ENCODE results near the gene CASP7.

Gene CASP7

DNA sequence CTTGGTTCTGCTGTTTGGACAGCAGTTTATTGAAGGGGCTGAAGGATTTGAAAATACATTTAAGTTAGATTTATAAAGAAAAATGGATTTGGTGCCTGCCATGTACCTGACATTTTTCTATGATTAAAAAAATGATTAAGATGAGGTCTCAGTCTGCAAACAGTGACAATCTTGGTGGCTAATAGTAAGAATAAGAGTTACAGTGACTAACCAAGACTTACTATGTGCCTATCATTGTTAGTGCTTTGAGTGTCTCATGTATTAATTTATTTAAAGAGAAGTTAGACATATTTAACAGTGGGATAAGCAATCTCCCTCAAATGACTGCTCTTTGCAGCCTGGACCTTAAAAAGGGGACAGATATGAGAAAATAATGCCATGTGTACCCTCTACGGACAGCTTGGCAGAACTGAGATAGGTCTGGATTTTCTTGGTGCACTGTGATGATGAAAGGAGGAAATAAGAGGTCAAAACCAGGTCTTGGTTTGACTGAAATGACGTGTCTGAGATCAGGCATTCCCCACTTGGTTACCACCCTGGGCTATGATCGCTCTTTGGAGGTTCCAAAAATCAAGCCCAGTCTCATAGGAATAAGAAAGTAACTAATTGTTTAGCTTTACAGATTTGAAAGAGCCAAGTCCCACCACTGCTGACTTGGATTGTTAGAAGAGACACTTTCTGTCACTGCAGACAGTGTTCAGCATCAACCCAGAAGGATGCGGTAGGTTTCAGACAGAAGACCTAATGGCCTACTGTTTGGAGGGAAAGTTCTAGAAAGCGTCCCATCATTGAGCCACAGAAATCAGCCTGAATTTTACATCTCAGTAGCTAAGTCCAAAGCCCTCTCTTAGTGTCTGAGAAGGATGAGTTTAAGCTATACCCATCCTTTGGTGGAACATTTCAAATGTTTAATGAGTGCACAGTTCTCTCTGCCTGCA lies 2.1 kb downstream of the CASP7 start:
- ChIA-PET POLR2A (no interaction called here), CTCF (no interaction called here)
- no peak for TF ChIP-seq FOXM1 (IDR thresholded peaks at IDR 0.05; ENCODE audit: borderline replicate concordance)
- no peak for DNase-seq (ENCODE audit: extremely low spot score)

DNA sequence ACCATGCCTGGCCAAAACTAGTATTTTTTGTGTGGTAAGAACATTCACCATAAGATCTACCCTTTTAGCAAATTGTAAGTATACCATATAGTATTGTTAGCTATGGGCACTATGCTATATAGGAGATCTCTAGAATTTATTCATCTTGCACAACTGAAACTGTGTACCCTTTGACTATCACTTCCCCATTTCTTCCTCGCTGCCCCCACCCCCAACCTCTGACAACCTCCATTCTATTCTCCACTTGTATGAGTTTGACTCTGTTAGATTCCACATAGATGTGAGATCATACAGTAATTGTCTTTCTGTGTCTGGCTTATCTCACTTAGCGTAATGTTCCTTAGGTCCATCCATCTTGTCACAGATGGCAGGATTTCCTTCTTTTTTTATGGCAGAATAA lies 3.6 kb downstream of the CASP7 start:
- no peak for DNase-seq (ENCODE audit: extremely low spot score)
- CTCF ChIA-PET = no interaction called here
- TF ChIP-seq TARDBP (IDR thresholded peaks at IDR 0.05) (no peak), L3MBTL2 (conservative IDR thresholded peaks at IDR 0.05) (no peak), FOXA1 (IDR thresholded peaks at IDR 0.05) (no peak), FOXK2 (IDR thresholded peaks at IDR 0.05) (no peak), LEF1 (IDR thresholded peaks at IDR 0.05; ENCODE audit: borderline replicate concordance) (no peak), CTBP1 (IDR thresholded peaks at IDR 0.05; ENCODE audit: borderline replicate concordance) (no peak), SUZ12 (IDR thresholded peaks at IDR 0.05) (no peak), BHLHE40 (IDR thresholded peaks at IDR 0.05; ENCODE audit: borderline replicate concordance) (no peak), ZNF384 (IDR thresholded peaks at IDR 0.05) (no peak), HDGF (IDR thresholded peaks at IDR 0.05; ENCODE audit: borderline replicate concordance) (no peak), FOXM1 (IDR thresholded peaks at IDR 0.05; ENCODE audit: borderline replicate concordance) (no peak)
- TF ChIP-seq, protein P1, sequence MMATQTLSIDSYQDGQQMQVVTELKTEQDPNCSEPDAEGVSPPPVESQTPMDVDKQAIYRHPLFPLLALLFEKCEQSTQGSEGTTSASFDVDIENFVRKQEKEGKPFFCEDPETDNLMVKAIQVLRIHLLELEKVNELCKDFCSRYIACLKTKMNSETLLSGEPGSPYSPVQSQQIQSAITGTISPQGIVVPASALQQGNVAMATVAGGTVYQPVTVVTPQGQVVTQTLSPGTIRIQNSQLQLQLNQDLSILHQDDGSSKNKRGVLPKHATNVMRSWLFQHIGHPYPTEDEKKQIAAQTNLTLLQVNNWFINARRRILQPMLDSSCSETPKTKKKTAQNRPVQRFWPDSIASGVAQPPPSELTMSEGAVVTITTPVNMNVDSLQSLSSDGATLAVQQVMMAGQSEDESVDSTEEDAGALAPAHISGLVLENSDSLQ (IDR thresholded peaks at IDR 0.05) = no peak
- POLR2A ChIA-PET = no interaction called here

DNA sequence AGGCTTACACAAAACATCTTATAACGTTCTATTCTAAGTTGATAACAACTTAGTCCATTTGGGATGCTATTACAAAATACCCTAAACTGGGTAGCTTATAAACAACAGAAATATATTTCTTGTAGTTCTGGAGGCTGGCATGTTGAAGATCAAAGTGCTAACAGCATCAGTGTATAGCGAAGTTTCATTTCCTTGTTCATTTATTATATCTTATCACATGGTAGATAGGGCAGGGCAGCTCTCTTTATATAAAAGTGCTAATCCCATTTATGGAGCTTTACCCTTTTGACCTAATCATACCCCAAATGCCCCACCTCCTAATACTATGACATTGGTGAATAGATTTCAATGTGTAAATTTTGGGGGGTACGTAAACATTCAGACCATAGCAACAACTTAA lies 6.3 kb downstream of the CASP7 start:
- DNase-seq (ENCODE audit: extremely low spot score) = no peak
- ChIA-PET CTCF (no interaction called here), POLR2A (no interaction called here)
- TF ChIP-seq ELF4 (IDR thresholded peaks at IDR 0.05) = no peak
- TF ChIP-seq FOXM1 (IDR thresholded peaks at IDR 0.05; ENCODE audit: borderline replicate concordance) = no peak
- TF ChIP-seq FOXK2 (IDR thresholded peaks at IDR 0.05) = no peak
- TF ChIP-seq L3MBTL2 (conservative IDR thresholded peaks at IDR 0.05) = no peak
- no peak for TF ChIP-seq FOXA1 (IDR thresholded peaks at IDR 0.05)
- no peak for TF ChIP-seq ARNT (IDR thresholded peaks at IDR 0.05)
- no peak for TF ChIP-seq NFRKB (IDR thresholded peaks at IDR 0.05)
- TF ChIP-seq SUZ12 (IDR thresholded peaks at IDR 0.05) = no peak
- no peak for TF ChIP-seq BHLHE40 (IDR thresholded peaks at IDR 0.05; ENCODE audit: borderline replicate concordance)
- no peak for TF ChIP-seq SP1 (IDR thresholded peaks at IDR 0.05)
- TF ChIP-seq, protein P1 (IDR thresholded peaks at IDR 0.05) = no peak
- no peak for TF ChIP-seq CTBP1 (IDR thresholded peaks at IDR 0.05; ENCODE audit: borderline replicate concordance)
- TF ChIP-seq HDGF (IDR thresholded peaks at IDR 0.05; ENCODE audit: borderline replicate concordance) = no peak

DNA sequence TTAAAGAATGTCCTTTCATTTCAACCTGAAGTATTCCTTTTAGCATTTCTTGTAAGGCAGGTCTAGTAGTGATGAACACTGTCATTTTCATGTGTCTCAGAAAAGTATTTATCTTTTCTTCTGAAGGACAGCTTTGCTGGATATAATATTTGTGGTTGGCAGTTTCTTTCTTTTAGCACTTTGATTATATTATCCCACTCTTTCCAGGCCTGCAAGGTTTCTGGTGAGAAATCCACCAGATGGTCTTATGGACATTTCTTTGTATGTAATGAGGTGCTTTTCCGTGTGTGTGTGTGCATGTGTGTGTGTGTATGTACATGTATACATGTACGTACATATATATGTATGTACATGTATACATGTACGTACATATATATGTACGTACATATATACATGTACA lies 7.3 kb downstream of the CASP7 start:
- no peak for DNase-seq (ENCODE audit: extremely low spot score)
- ChIA-PET POLR2A (no interaction called here), CTCF (no interaction called here)
- TF ChIP-seq, protein P1 (IDR thresholded peaks at IDR 0.05) = no peak
- no peak for TF ChIP-seq LEF1 (IDR thresholded peaks at IDR 0.05; ENCODE audit: borderline replicate concordance)
- TF ChIP-seq FOXK2 (IDR thresholded peaks at IDR 0.05) = no peak
- no peak for TF ChIP-seq L3MBTL2 (conservative IDR thresholded peaks at IDR 0.05)
- TF ChIP-seq FOXM1 (IDR thresholded peaks at IDR 0.05; ENCODE audit: borderline replicate concordance) = no peak
- no peak for TF ChIP-seq NFRKB (IDR thresholded peaks at IDR 0.05)
- TF ChIP-seq TARDBP (IDR thresholded peaks at IDR 0.05) = no peak
- no peak for TF ChIP-seq SUZ12 (IDR thresholded peaks at IDR 0.05)
- no peak for TF ChIP-seq BHLHE40 (IDR thresholded peaks at IDR 0.05; ENCODE audit: borderline replicate concordance)

DNA sequence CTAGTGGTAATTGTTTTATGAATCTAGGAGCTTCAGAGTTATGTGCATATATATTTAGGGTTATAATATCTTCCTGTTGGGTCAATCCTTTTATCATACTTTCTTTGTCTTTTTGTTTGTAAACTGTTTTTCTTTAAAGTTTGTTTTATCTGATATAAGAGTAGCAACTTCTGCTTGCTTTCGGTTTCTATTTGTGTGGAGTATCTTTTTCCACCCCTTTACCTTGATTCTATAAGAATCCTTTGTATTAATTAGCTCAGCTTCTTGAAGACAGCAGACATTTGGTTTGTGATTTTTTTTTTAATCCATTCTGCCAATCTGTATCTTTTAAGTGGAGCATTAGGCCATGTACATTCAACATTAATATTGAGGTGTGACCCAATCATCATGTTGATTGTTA lies 9.3 kb downstream of the CASP7 start:
- TF ChIP-seq SUZ12 (IDR thresholded peaks at IDR 0.05) (no peak), ARNT (IDR thresholded peaks at IDR 0.05) (no peak), ZNF384 (IDR thresholded peaks at IDR 0.05) (no peak), ELF4 (IDR thresholded peaks at IDR 0.05) (no peak), L3MBTL2 (conservative IDR thresholded peaks at IDR 0.05) (no peak), FOXK2 (IDR thresholded peaks at IDR 0.05) (no peak), NFRKB (IDR thresholded peaks at IDR 0.05) (no peak), SP1 (IDR thresholded peaks at IDR 0.05) (no peak), HDGF (IDR thresholded peaks at IDR 0.05; ENCODE audit: borderline replicate concordance) (no peak), LEF1 (IDR thresholded peaks at IDR 0.05; ENCODE audit: borderline replicate concordance) (no peak), CTBP1 (IDR thresholded peaks at IDR 0.05; ENCODE audit: borderline replicate concordance) (no peak), FOXM1 (IDR thresholded peaks at IDR 0.05; ENCODE audit: borderline replicate concordance) (no peak)
- TF ChIP-seq, protein P1 (IDR thresholded peaks at IDR 0.05) = no peak
- DNase-seq (ENCODE audit: extremely low spot score) = no peak
- ChIA-PET POLR2A (no interaction called here), CTCF (no interaction called here)

DNA sequence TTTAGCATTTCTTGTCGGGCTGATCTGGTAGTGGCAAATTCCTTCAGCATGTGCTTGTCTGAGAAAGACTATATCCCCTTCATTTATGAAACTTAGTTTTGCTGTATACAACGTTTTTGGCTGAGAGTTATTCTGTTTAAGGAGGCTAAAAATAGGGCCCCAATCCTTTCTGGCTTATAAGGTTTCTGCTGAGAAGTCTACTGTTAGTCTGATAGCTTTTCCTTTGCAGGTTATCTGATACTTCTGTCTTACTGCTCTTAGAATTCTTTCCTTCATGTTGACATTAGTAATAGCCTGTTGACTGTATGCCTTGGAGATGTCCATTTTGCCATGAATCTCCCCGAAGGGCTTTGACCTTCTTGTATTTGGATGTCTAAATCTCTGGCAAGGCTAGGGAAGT lies 9.9 kb downstream of the CASP7 start:
- no peak for DNase-seq (ENCODE audit: extremely low spot score)
- ChIA-PET POLR2A (no interaction called here), CTCF (interaction anchor here (0.7 to 1.4 kb wide), 3 partner anchors 10 to 606 kb away, joined by 3 to 4 read pairs (median 3); no protein-coding TSS in a partner anchor)
- TF ChIP-seq L3MBTL2 (conservative IDR thresholded peaks at IDR 0.05) = no peak
- TF ChIP-seq, protein P1 (IDR thresholded peaks at IDR 0.05) = no peak
- no peak for TF ChIP-seq ARNT (IDR thresholded peaks at IDR 0.05)
- no peak for TF ChIP-seq FOXA1 (IDR thresholded peaks at IDR 0.05)
- no peak for TF ChIP-seq FOXM1 (IDR thresholded peaks at IDR 0.05; ENCODE audit: borderline replicate concordance)
- no peak for TF ChIP-seq NFRKB (IDR thresholded peaks at IDR 0.05)
- no peak for TF ChIP-seq LEF1 (IDR thresholded peaks at IDR 0.05; ENCODE audit: borderline replicate concordance)
- TF ChIP-seq FOXK2 (IDR thresholded peaks at IDR 0.05) = no peak
- no peak for TF ChIP-seq BHLHE40 (IDR thresholded peaks at IDR 0.05; ENCODE audit: borderline replicate concordance)
- TF ChIP-seq TARDBP (IDR thresholded peaks at IDR 0.05) = no peak
- TF ChIP-seq CTBP1 (IDR thresholded peaks at IDR 0.05; ENCODE audit: borderline replicate concordance) = no peak
- TF ChIP-seq SP1 (IDR thresholded peaks at IDR 0.05) = no peak
- no peak for TF ChIP-seq SUZ12 (IDR thresholded peaks at IDR 0.05)
- TF ChIP-seq ZNF384 (IDR thresholded peaks at IDR 0.05) = no peak
- TF ChIP-seq HDGF (IDR thresholded peaks at IDR 0.05; ENCODE audit: borderline replicate concordance) = no peak
- no peak for TF ChIP-seq ELF4 (IDR thresholded peaks at IDR 0.05)
